ENCODE results near the gene CALN1. TPM values are rescaled to one million over a fixed set of nuclear protein-coding genes. Genes with fewer than 3 reads are reported as not detected.

Gene CALN1
- total RNA-seq, 1 experiment from 2014 or later, result not detected

DNA sequence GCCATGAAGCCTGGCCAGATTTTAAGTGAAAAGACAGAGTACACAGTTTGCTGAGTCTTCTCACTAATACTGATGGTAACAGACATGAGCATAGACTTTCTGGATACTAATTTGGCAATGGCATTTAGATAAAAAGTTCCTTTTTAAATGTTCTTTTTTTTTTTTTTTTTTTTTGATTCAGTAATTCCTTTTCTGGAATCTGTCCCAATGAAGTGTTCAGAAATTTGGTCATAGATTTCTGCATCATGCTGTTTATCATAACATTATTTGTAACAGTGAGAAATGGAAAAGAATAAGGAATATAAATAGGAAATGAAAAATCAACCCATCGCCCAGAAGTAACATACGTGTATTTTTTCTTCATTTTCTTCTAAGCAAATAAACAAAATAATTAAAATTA is 354.9 kb downstream of the CALN1 start:
- intact Hi-C loops (cut with micrococcal nuclease; ENCODE audit: unreplicated experiment), result no loop called here
- no peaks in the 10 kb centered on the region for H3K36me3 Mint-ChIP-seq (ENCODE audit: insufficient read depth, unreplicated experiment)
- DNase-seq, result no peak
- peaks cover 17% of the 10 kb centered on the region for H3K9me3 Mint-ChIP-seq (ENCODE audit: unreplicated experiment)
- H3K4me1 ChIP-seq, result no peaks in the 10 kb centered on the region
- no peaks in the 10 kb centered on the region for H3K27me3 Mint-ChIP-seq (ENCODE audit: insufficient read depth, unreplicated experiment)
- no peaks in the 10 kb centered on the region for H3K36me3 ChIP-seq (ENCODE audit: control insufficient read depth, insufficient read depth, low read length)
- BruUV-seq (replicated peaks), result no TSS peak
- no peak overlapping the region for H3K27ac Mint-ChIP-seq (ENCODE audit: unreplicated experiment)
- no peaks in the 10 kb centered on the region for H3K9me3 ChIP-seq
- H3K4me3 ChIP-seq (ENCODE audit: low read depth, low read length), result no peak overlapping the region
- CTCF ChIA-PET, result no interaction called here
- POLR2A ChIA-PET, result no interaction called here
- no peak for TF ChIP-seq CTCF (IDR thresholded peaks at IDR 0.05; ENCODE audit: insufficient read depth in 1 of 2, low read depth in 1 of 2, low read length in 1 of 2, severe bottlenecking in 1 of 2, unreplicated experiment in 1 of 2)
- no peaks in the 10 kb centered on the region for H3K27me3 ChIP-seq (replicated peaks; ENCODE audit: control insufficient read depth, insufficient read depth, low read length)
- no peaks in the 10 kb centered on the region for H3K4me1 Mint-ChIP-seq (ENCODE audit: low read depth, unreplicated experiment)
- H3K4me3 Mint-ChIP-seq (ENCODE audit: unreplicated experiment), result no peak overlapping the region

GRCh38 chr7:72055426-72055825 is 356.7 kb downstream of the CALN1 start:
- TF ChIP-seq CTCF (IDR thresholded peaks at IDR 0.05; ENCODE audit: insufficient read depth in 1 of 2, low read depth in 1 of 2, low read length in 1 of 2, severe bottlenecking in 1 of 2, unreplicated experiment in 1 of 2), result no peak
- CTCF ChIA-PET, result no interaction called here
- Mint-ChIP-seq H3K4me1 (ENCODE audit: low read depth, unreplicated experiment) (no peaks in the 10 kb centered on the region), H3K4me3 (ENCODE audit: unreplicated experiment) (no peak overlapping the region), H3K9me3 (ENCODE audit: unreplicated experiment) (peaks cover 9% of the 10 kb centered on the region), H3K27ac (ENCODE audit: unreplicated experiment) (no peak overlapping the region), H3K27me3 (ENCODE audit: insufficient read depth, unreplicated experiment) (no peaks in the 10 kb centered on the region), H3K36me3 (ENCODE audit: insufficient read depth, unreplicated experiment) (no peaks in the 10 kb centered on the region)
- no TSS peak for BruUV-seq (replicated peaks)
- Histone ChIP-seq H3K9me3 (no peaks in the 10 kb centered on the region), H3K27me3 (replicated peaks; ENCODE audit: control insufficient read depth, insufficient read depth, low read length) (no peaks in the 10 kb centered on the region), H3K36me3 (ENCODE audit: control insufficient read depth, insufficient read depth, low read length) (no peaks in the 10 kb centered on the region), H3K4me3 (ENCODE audit: low read depth, low read length) (no peak overlapping the region), H3K4me1 (no peaks in the 10 kb centered on the region)
- no peak for DNase-seq
- POLR2A ChIA-PET, result no interaction called here
- intact Hi-C loops (cut with micrococcal nuclease; ENCODE audit: unreplicated experiment), result no loop called here

- no peaks in the 10 kb centered on the region for H3K9me3 ChIP-seq
- Mint-ChIP-seq H3K4me3 (ENCODE audit: unreplicated experiment) (no peak overlapping the region), H3K27me3 (ENCODE audit: insufficient read depth, unreplicated experiment) (no peaks in the 10 kb centered on the region), H3K27ac (ENCODE audit: unreplicated experiment) (no peak overlapping the region), H3K4me1 (ENCODE audit: low read depth, unreplicated experiment) (no peaks in the 10 kb centered on the region), H3K9me3 (ENCODE audit: unreplicated experiment) (peaks cover 9% of the 10 kb centered on the region), H3K36me3 (ENCODE audit: insufficient read depth, unreplicated experiment) (no peaks in the 10 kb centered on the region)
- H3K36me3 ChIP-seq (ENCODE audit: control insufficient read depth, insufficient read depth, low read length), result no peaks in the 10 kb centered on the region
- no peak for TF ChIP-seq CTCF (IDR thresholded peaks at IDR 0.05; ENCODE audit: insufficient read depth in 1 of 2, low read depth in 1 of 2, low read length in 1 of 2, severe bottlenecking in 1 of 2, unreplicated experiment in 1 of 2)
- ChIA-PET CTCF (no interaction called here), POLR2A (no interaction called here)
- BruUV-seq (replicated peaks), result no TSS peak
- DNase-seq, result no peak
- H3K27me3 ChIP-seq (replicated peaks; ENCODE audit: control insufficient read depth, insufficient read depth, low read length), result no peaks in the 10 kb centered on the region
- no peaks in the 10 kb centered on the region for H3K4me1 ChIP-seq
- intact Hi-C loops (cut with micrococcal nuclease; ENCODE audit: unreplicated experiment), result no loop called here
- H3K4me3 ChIP-seq (ENCODE audit: low read depth, low read length), result no peak overlapping the region
Observed at GRCh38 chr7:72053292-72053691, 358.8 kb downstream of the CALN1 start.

Data from Caco-2 (cell line).